Measurements from ENCODE around the gene BGN.

GRCh38 chrX:153537526-153538295 is 42.9 kb downstream of the BGN start:
- no peak for TF ChIP-seq CTCF (IDR thresholded peaks at IDR 0.05; ENCODE audit: low read depth, low read length)
- no peak for TF ChIP-seq EZH2phosphoT487 (IDR thresholded peaks at IDR 0.05; ENCODE audit: low read depth)
